HG02981 (cell line): Measurements from ENCODE around the gene SUGCT.

Source experiments
- ATAC-seq: cut with Tn5 transposase; IDR thresholded peaks from one replicate; pipeline ENCODE4 v1.9.1; 2021; ENCODE audit warnings: mild to moderate bottlenecking, moderate library complexity; ENCODE audit not compliant: unreplicated experiment

The SUGCT gene

GRCh38 chr7:40755438-40755837 lies 620.6 kb downstream of the SUGCT start:
- ATAC-seq, result no peak

- ATAC-seq, result no peak
Observed at GRCh38 chr7:40757109-40757508, 622.3 kb downstream of the SUGCT start.

- no peak for ATAC-seq
Observed at GRCh38 chr7:40758590-40758989, 623.8 kb downstream of the SUGCT start.

- no peak for ATAC-seq
Observed at GRCh38 chr7:40760293-40760964, 625.6 kb downstream of the SUGCT start.

- no peak for ATAC-seq
Observed at GRCh38 chr7:40760987-40761386, 626.2 kb downstream of the SUGCT start.

GRCh38 chr7:40761762-40762560 lies 627.2 kb downstream of the SUGCT start:
- no peak for ATAC-seq

- no peak for ATAC-seq
Observed at GRCh38 chr7:40763319-40764287, 628.8 kb downstream of the SUGCT start.

- ATAC-seq, result no peak
Observed at GRCh38 chr7:40765639-40766038, 630.8 kb downstream of the SUGCT start.

GRCh38 chr7:40772096-40772495 lies 637.3 kb downstream of the SUGCT start:
- no peak for ATAC-seq

GRCh38 chr7:40773656-40774055 lies 638.9 kb downstream of the SUGCT start:
- no peak for ATAC-seq

GRCh38 chr7:40775877-40776276 lies 641.1 kb downstream of the SUGCT start:
- ATAC-seq, result no peak

GRCh38 chr7:40777730-40778312 lies 643.0 kb downstream of the SUGCT start:
- ATAC-seq, result no peak

GRCh38 chr7:40780460-40780859 lies 645.7 kb downstream of the SUGCT start:
- no peak for ATAC-seq

- ATAC-seq, result no peak
Observed at GRCh38 chr7:40782836-40783235, 648.0 kb downstream of the SUGCT start.

GRCh38 chr7:40784176-40784575 lies 649.4 kb downstream of the SUGCT start:
- ATAC-seq, result no peak

- no peak for ATAC-seq
Observed at GRCh38 chr7:40786909-40787308, 652.1 kb downstream of the SUGCT start.

GRCh38 chr7:40793132-40793531 lies 658.3 kb downstream of the SUGCT start:
- ATAC-seq, result no peak

GRCh38 chr7:40795607-40796006 lies 660.8 kb downstream of the SUGCT start:
- no peak for ATAC-seq

- ATAC-seq, result no peak
Observed at GRCh38 chr7:40796723-40797122, 661.9 kb downstream of the SUGCT start.

GRCh38 chr7:40798613-40799012 lies 663.8 kb downstream of the SUGCT start:
- ATAC-seq, result no peak
